Sigmoid colon (tissue), 7 donors: ENCODE data around the gene UBA6. TPM values are rescaled to one million over a fixed set of nuclear protein-coding genes. Genes with fewer than 3 reads are reported as not detected.

ENCODE experiments used
- DNase-seq: peaks from one replicate; pipeline ENCODE4 v3.0.0-alpha.2; 2019
- H3K27ac ChIP-seq, 4 donors: fragments of 200-600 bp; sonication (generic); one replicate each; pipeline ENCODE4 v1.5.1; 2016 to 2019; ENCODE audit warnings: mild to moderate bottlenecking in 1 of 4
- H3K27me3 ChIP-seq, 3 donors: fragments of 200-600 bp; sonication (generic); one replicate each; pipeline ENCODE4 v1.5.1; 2019; ENCODE audit warnings: mild to moderate bottlenecking in 1 of 3
- H3K36me3 ChIP-seq, 4 donors: fragments of 200-600 bp; sonication (generic); one replicate each; pipeline ENCODE4 v1.5.1; 2016 to 2019
- H3K4me1 ChIP-seq, 4 donors: fragments of 200-600 bp; sonication (generic); one replicate each; pipeline ENCODE4 v1.5.1; 2017 to 2019
- H3K4me3 ChIP-seq, 4 donors: fragments of 200-600 bp; sonication (generic); one replicate each; pipeline ENCODE4 v1.5.1; 2017 to 2019; ENCODE audit warnings: mild to moderate bottlenecking in 2 of 4, moderate library complexity in 1 of 4
- H3K9me3 ChIP-seq, 4 donors: fragments of 200-600 bp in 3 of 4; sonication (generic) in 3 of 4; one replicate each; pipeline versions ENCODE4 v1.5.1 to v1.6.1; 2013 to 2019
- CTCF ChIP-seq, 4 experiments: fragments of 450-650 bp in 3 of 4; fragments of 200-600 bp in 1 of 4; IDR thresholded peaks; one replicate each; pipeline ENCODE4 v1.5.1; 2016 to 2019; ENCODE audit warnings: antibody characterized with exemption in 4 of 4, mild to moderate bottlenecking in 3 of 4, moderate library complexity in 2 of 4
- EP300 ChIP-seq, 4 donors: sonication (generic); formaldehyde crosslinking; IDR thresholded peaks; one replicate each; pipeline ENCODE4 v1.6.1; 2017; ENCODE audit warnings: antibody characterized with exemption in 4 of 4
- POLR2A ChIP-seq, 2 donors: fragments of 450-650 bp; IDR thresholded peaks; one replicate each; pipeline ENCODE4 v1.6.1; 2016; ENCODE audit warnings: antibody characterized with exemption in 2 of 2, mild to moderate bottlenecking in 2 of 2, moderate library complexity in 2 of 2
- POLR2AphosphoS5 ChIP-seq, 4 donors: sonication (generic); formaldehyde crosslinking; IDR thresholded peaks; one replicate each; pipeline ENCODE4 v1.6.1; 2017; ENCODE audit warnings: antibody characterized with exemption in 4 of 4
- WGBS, 2 donors: extraction: QIAGEN DNeasy Blood & Tissue Kit; methylation state at CpG; one replicate each; pipeline ENCODE4 v1.1.7; 2013; 5-methylcytosine and 5-hydroxymethylcytosine counted together
- intact Hi-C: fragments of 100-400 bp; cut with DNase I; formaldehyde crosslinking; loops from one replicate; pipeline ENCODE4 v1.15.1; 2023
- polyA plus RNA-seq, 3 donors: library from polyadenylated mRNA; stranded (reverse); fragments of 200-250 nt; gene quantifications; one replicate each; pipeline ENCODE4 v1.2.3, GENCODE V29; 2013
- total RNA-seq, 4 donors: library from RNA; depleted of rRNA; stranded (reverse); fragments of >200 nt; gene quantifications; one replicate each; pipeline ENCODE4 v1.1.0, GENCODE V29; 2016
- donor health status: healthy with polysubstance abuse.
- donor health status: Bipolar disorder and iron deficiency.
- donor health status: healthy.

The UBA6 gene
- total and polyA plus RNA-seq, 7 donors, result 4.2 to 85.0 (median 22.8) TPM

DNA sequence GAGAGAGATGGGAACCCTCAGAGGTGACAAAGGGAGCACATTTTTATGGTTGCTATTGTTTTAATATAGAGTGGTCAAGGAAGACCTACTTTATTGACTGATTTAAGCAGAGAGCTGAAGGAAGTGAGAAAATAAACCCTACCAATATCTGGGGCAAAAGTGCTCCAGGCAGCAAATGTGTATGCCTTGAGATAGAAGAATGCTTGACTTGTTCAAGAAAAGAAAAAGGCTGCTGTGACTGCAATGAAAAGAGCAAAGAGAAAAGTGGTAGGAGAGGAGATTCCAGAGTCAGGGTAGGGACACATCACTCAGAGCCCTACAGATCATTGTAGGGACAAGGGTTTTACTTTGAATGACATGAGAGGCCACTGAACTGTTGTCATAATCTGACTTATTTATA is 116.5 kb downstream of the UBA6 start:
- no peak overlapping the region for H3K4me3 ChIP-seq
- no peaks in the 10 kb centered on the region for H3K4me1 ChIP-seq
- no peaks in the 10 kb centered on the region for H3K36me3 ChIP-seq
- H3K9me3 ChIP-seq, result no peaks in the 10 kb centered on the region
- no peaks in the 10 kb centered on the region for H3K27me3 ChIP-seq
- TF ChIP-seq POLR2A (IDR thresholded peaks at IDR 0.05), result no peak
- TF ChIP-seq CTCF (IDR thresholded peaks at IDR 0.05), result no peak
- no peak for TF ChIP-seq POLR2AphosphoS5 (IDR thresholded peaks at IDR 0.05)
- TF ChIP-seq EP300 (IDR thresholded peaks at IDR 0.05), result no peak
- H3K27ac ChIP-seq, result no peak overlapping the region
- intact Hi-C loops, result no loop called here
- no peak for DNase-seq

GRCh38 chr4:67581913-67582312 is 119.0 kb downstream of the UBA6 start:
- Histone ChIP-seq H3K27me3 (no peaks in the 10 kb centered on the region), H3K4me3 (no peak overlapping the region), H3K4me1 (no peaks in the 10 kb centered on the region), H3K27ac (no peak overlapping the region), H3K9me3 (no peaks in the 10 kb centered on the region), H3K36me3 (no peaks in the 10 kb centered on the region)
- 42 to 47% methylated on average over 2 of the region's 2 CpGs for WGBS, 2 donors
- no peak for TF ChIP-seq CTCF (IDR thresholded peaks at IDR 0.05)
- TF ChIP-seq POLR2AphosphoS5 (IDR thresholded peaks at IDR 0.05), result no peak
- no peak for TF ChIP-seq EP300 (IDR thresholded peaks at IDR 0.05)
- no peak for TF ChIP-seq POLR2A (IDR thresholded peaks at IDR 0.05)
- intact Hi-C loops, result no loop called here
- no peak for DNase-seq

- no peaks in the 10 kb centered on the region for H3K9me3 ChIP-seq
- no peak overlapping the region for H3K27ac ChIP-seq
- no peaks in the 10 kb centered on the region for H3K4me1 ChIP-seq
- intact Hi-C loops, result no loop called here
- no peak overlapping the region for H3K4me3 ChIP-seq
- TF ChIP-seq EP300 (IDR thresholded peaks at IDR 0.05), result no peak
- TF ChIP-seq CTCF (IDR thresholded peaks at IDR 0.05), result no peak
- TF ChIP-seq POLR2A (IDR thresholded peaks at IDR 0.05), result no peak
- TF ChIP-seq POLR2AphosphoS5 (IDR thresholded peaks at IDR 0.05), result no peak
- no peaks in the 10 kb centered on the region for H3K27me3 ChIP-seq
- WGBS, 2 donors, result 56 to 78% methylated on average over 8 of the region's 8 CpGs
- H3K36me3 ChIP-seq, result no peaks in the 10 kb centered on the region
- no peak for DNase-seq
These were observed 119.6 kb downstream of the UBA6 start for GRCh38 chr4:67581208-67581857.

DNA sequence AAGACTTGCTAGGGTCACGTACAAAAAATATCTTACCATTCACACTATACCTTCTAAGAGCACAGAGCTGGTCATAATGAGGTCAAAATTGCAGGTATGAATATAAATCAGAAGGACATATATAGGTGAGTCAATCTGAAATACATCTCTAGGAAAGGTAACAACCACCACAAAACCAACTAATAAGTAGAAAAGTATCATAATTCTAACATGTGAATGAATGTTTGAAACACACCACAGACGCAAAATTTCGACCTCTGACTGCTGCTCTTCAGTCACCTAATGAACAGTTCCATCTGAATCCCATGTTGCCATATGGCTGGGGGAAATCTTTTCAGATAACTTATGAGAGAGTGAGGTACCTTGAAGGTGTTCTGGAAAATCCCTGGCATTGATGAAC is 120.4 kb downstream of the UBA6 start:
- Histone ChIP-seq H3K36me3 (no peaks in the 10 kb centered on the region), H3K27me3 (no peaks in the 10 kb centered on the region), H3K4me3 (no peak overlapping the region), H3K4me1 (no peaks in the 10 kb centered on the region), H3K27ac (no peak overlapping the region), H3K9me3 (no peaks in the 10 kb centered on the region)
- WGBS, 2 donors, result 89 to 92% methylated on average over 3 of the region's 3 CpGs
- TF ChIP-seq POLR2A (IDR thresholded peaks at IDR 0.05) (no peak), POLR2AphosphoS5 (IDR thresholded peaks at IDR 0.05) (no peak), CTCF (IDR thresholded peaks at IDR 0.05) (no peak), EP300 (IDR thresholded peaks at IDR 0.05) (no peak)
- no peak for DNase-seq
- intact Hi-C loops, result no loop called here

DNA sequence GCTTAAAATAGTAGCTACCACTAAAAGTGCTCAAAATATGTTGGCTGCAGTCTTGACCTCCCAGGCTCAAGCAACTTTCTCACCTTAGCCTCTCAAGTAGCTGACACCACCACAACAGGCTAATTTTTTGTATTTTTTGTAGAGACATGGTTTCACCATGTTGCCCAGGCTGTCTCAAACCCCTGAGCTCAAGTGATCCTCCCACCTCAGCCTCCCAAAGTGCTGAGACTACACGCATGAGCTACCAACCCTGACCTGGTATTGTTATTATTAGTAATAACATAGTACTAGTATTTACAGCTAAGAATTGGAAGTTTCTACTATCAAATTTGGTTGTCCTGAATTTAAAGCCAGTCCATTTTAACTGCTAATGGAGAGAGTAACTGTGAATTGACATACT is 124.4 kb downstream of the UBA6 start:
- no peak overlapping the region for H3K4me3 ChIP-seq
- H3K27me3 ChIP-seq, result no peaks in the 10 kb centered on the region
- intact Hi-C loops, result no loop called here
- DNase-seq, result no peak
- no peaks in the 10 kb centered on the region for H3K4me1 ChIP-seq
- H3K27ac ChIP-seq, result no peak overlapping the region
- no peaks in the 10 kb centered on the region for H3K36me3 ChIP-seq
- no peak for TF ChIP-seq CTCF (IDR thresholded peaks at IDR 0.05)
- TF ChIP-seq EP300 (IDR thresholded peaks at IDR 0.05), result no peak
- no peak for TF ChIP-seq POLR2A (IDR thresholded peaks at IDR 0.05)
- no peak for TF ChIP-seq POLR2AphosphoS5 (IDR thresholded peaks at IDR 0.05)
- WGBS, 2 donors, result 86 to 98% methylated on average over 1 of the region's 1 CpG
- no peaks in the 10 kb centered on the region for H3K9me3 ChIP-seq
